ENCODE measurements around the gene NDUFV1.
"Not testable (repeated sequence)": the region's sequence is repeated elsewhere in the genome, so short reads cannot be mapped to it uniquely, and the experiment has no call there.

NDUFV1 gene

GRCh38 chr11:67612751-67613150 lies 6.0 kb downstream of the NDUFV1 start:
- DNase-seq = no peak

GRCh38 chr11:67613313-67613959 lies 6.7 kb downstream of the NDUFV1 start:
- DNase-seq = no peak

- peak; percentile 74 for DNase-seq
These were observed 7.4 kb downstream of the NDUFV1 start for GRCh38 chr11:67613960-67614715.

GRCh38 chr11:67614730-67615714 lies 8.3 kb downstream of the NDUFV1 start:
- DNase-seq = peak; percentile 35

GRCh38 chr11:67615728-67616430 lies 9.1 kb downstream of the NDUFV1 start:
- DNase-seq = no peak

- no peak for DNase-seq
These were observed 9.9 kb downstream of the NDUFV1 start for GRCh38 chr11:67616431-67617242.

GRCh38 chr11:67617243-67617953 lies 10.7 kb downstream of the NDUFV1 start:
- DNase-seq = no peak

GRCh38 chr11:67618901-67619659 lies 12.3 kb downstream of the NDUFV1 start:
- not testable (repeated sequence) for DNase-seq

GRCh38 chr11:67619683-67620618 lies 13.2 kb downstream of the NDUFV1 start:
- not testable (repeated sequence) for DNase-seq

- DNase-seq = not testable (repeated sequence)
These were observed 13.9 kb downstream of the NDUFV1 start for GRCh38 chr11:67620621-67621020.

- DNase-seq = not testable (repeated sequence)
These were observed 15.2 kb downstream of the NDUFV1 start for GRCh38 chr11:67621928-67622327.

GRCh38 chr11:67622905-67623304 lies 16.2 kb downstream of the NDUFV1 start:
- not testable (repeated sequence) for DNase-seq

GRCh38 chr11:67623795-67624194 lies 17.1 kb downstream of the NDUFV1 start:
- DNase-seq = not testable (repeated sequence)

- not testable (repeated sequence) for DNase-seq
These were observed 19.5 kb downstream of the NDUFV1 start for GRCh38 chr11:67626131-67626833.

- no peak for DNase-seq
These were observed 20.2 kb downstream of the NDUFV1 start for GRCh38 chr11:67626970-67627369.

- DNase-seq = no peak
These were observed 20.7 kb downstream of the NDUFV1 start for GRCh38 chr11:67627441-67627811.

- DNase-seq = no peak
These were observed 21.3 kb downstream of the NDUFV1 start for GRCh38 chr11:67627812-67628624.
